WTC11 (cell line): ENCODE measurements around the gene SCD5. TPM values are rescaled to one million over a fixed set of nuclear protein-coding genes. Genes with fewer than 3 reads are reported as not detected.

Source experiments
- ATAC-seq: fragments of 200-7000 bp; cut with Tn5 transposase; 2 replicates; pipeline ENCODE4 v1.10.0; 2021; ENCODE audit warnings: mild to moderate bottlenecking, moderate library complexity
- CTCF ChIA-PET: fragments of 300-600 bp; sonication (Branson Sonifier 250); formaldehyde crosslinking; loops from one replicate; lab custom pipeline; 2021; ENCODE audit warnings: antibody characterized with exemption; lab: Charles Lee
- POLR2A ChIA-PET: fragments of 350-600 bp; sonication (Branson Sonifier 250); formaldehyde crosslinking; loops from one replicate; lab custom pipeline; 2021; ENCODE audit warnings: antibody characterized with exemption; lab: Charles Lee
- DNase-seq: peaks from one replicate; pipeline ENCODE4 v3.0.0; 2021; ENCODE audit warnings: low spot score
- H3K27ac Mint-ChIP-seq: 2 replicates; pipeline ENCODE4 v1.8.0; 2021; ENCODE audit warnings: mixed read lengths
- H3K27me3 Mint-ChIP-seq: 2 replicates; pipeline ENCODE4 v1.8.0; 2021; ENCODE audit warnings: low read depth, mild to moderate bottlenecking, moderate library complexity, mixed read lengths
- H3K36me3 Mint-ChIP-seq: 2 replicates; pipeline ENCODE4 v1.8.0; 2021; ENCODE audit warnings: mixed read lengths
- H3K4me1 Mint-ChIP-seq: 2 replicates; pipeline ENCODE4 v1.8.0; 2022; ENCODE audit warnings: mixed read lengths
- H3K4me3 Mint-ChIP-seq: 2 replicates; pipeline ENCODE4 v1.8.0; 2021; ENCODE audit warnings: mild to moderate bottlenecking, moderate library complexity, mixed read lengths
- H3K9me3 Mint-ChIP-seq: 2 replicates; pipeline ENCODE4 v1.8.0; 2021; ENCODE audit warnings: mixed read lengths
- ARID4B ChIP-seq: sonication (generic); formaldehyde crosslinking; IDR thresholded peaks from 2 replicates; pipeline ENCODE4 v1.8.0; 2023; ENCODE audit warnings: missing genetic modification reagents, mild to moderate bottlenecking, borderline replicate concordance
- ATF6 ChIP-seq: sonication (generic); formaldehyde crosslinking; IDR thresholded peaks from 2 replicates; pipeline ENCODE4 v1.8.1; 2023; ENCODE audit warnings: mild to moderate bottlenecking, missing genetic modification reagents
- CDX4 ChIP-seq: fragments of 250-450 bp; sonication (Bioruptor Pico); IDR thresholded peaks from 2 replicates; pipeline ENCODE4 v1.9.0; 2021; ENCODE audit warnings: moderate library complexity, mild to moderate bottlenecking, inconsistent platforms, borderline replicate concordance
- E2F1 ChIP-seq: sonication (generic); formaldehyde crosslinking; IDR thresholded peaks from 2 replicates; pipeline ENCODE4 v1.8.0; 2022; ENCODE audit warnings: mild to moderate bottlenecking, missing genetic modification reagents
- E2F5 ChIP-seq: sonication (generic); formaldehyde crosslinking; IDR thresholded peaks from 2 replicates; pipeline ENCODE4 v1.8.1; 2022; ENCODE audit warnings: mild to moderate bottlenecking, moderate library complexity, missing genetic modification reagents
- EMX1 ChIP-seq: fragments of 250-450 bp; sonication (Bioruptor Pico); IDR thresholded peaks from 2 replicates; pipeline ENCODE4 v1.8.0; 2021; ENCODE audit warnings: mild to moderate bottlenecking
- ETV6 ChIP-seq: sonication (generic); formaldehyde crosslinking; IDR thresholded peaks from 2 replicates; pipeline ENCODE4 v1.8.1; 2022; ENCODE audit warnings: mild to moderate bottlenecking, missing genetic modification reagents
- FOXP1 ChIP-seq: sonication (generic); formaldehyde crosslinking; IDR thresholded peaks from 2 replicates; pipeline ENCODE4 v1.8.0; 2022; ENCODE audit warnings: missing genetic modification reagents, mild to moderate bottlenecking, moderate library complexity, borderline replicate concordance
- GABPB1 ChIP-seq: sonication (generic); formaldehyde crosslinking; IDR thresholded peaks from 2 replicates; pipeline ENCODE4 v1.8.1; 2023; ENCODE audit warnings: mild to moderate bottlenecking, missing genetic modification reagents
- IRF1 ChIP-seq: sonication (generic); formaldehyde crosslinking; IDR thresholded peaks from 2 replicates; pipeline ENCODE4 v1.8.0; 2023; ENCODE audit warnings: missing genetic modification reagents
- MYBL2 ChIP-seq: sonication (generic); formaldehyde crosslinking; IDR thresholded peaks from 2 replicates; pipeline ENCODE4 v1.8.1; 2023; ENCODE audit warnings: mild to moderate bottlenecking, moderate library complexity, missing genetic modification reagents
- PREB ChIP-seq: sonication (generic); formaldehyde crosslinking; IDR thresholded peaks from 2 replicates; pipeline ENCODE4 v1.8.1; 2022; ENCODE audit warnings: mild to moderate bottlenecking, missing genetic modification reagents, moderate library complexity, borderline replicate concordance
- USF2 ChIP-seq: sonication (generic); formaldehyde crosslinking; IDR thresholded peaks from 2 replicates; pipeline ENCODE4 v1.8.1; 2023; ENCODE audit warnings: mild to moderate bottlenecking, missing genetic modification reagents, moderate library complexity
- ZBTB21 ChIP-seq: sonication (generic); formaldehyde crosslinking; IDR thresholded peaks from 2 replicates; pipeline ENCODE4 v1.8.1; 2023; ENCODE audit warnings: mild to moderate bottlenecking, missing genetic modification reagents, borderline replicate concordance
- ZBTB43 ChIP-seq: sonication (generic); formaldehyde crosslinking; IDR thresholded peaks from 2 replicates; pipeline ENCODE4 v1.8.1; 2023; ENCODE audit warnings: mild to moderate bottlenecking, missing genetic modification reagents
- ZNF121 ChIP-seq: sonication (generic); formaldehyde crosslinking; IDR thresholded peaks from 2 replicates; pipeline ENCODE4 v1.8.0; 2023; ENCODE audit warnings: missing genetic modification reagents
- ZNF263 ChIP-seq: sonication (generic); formaldehyde crosslinking; IDR thresholded peaks from 2 replicates; pipeline ENCODE4 v1.8.1; 2022; ENCODE audit warnings: low read depth, mild to moderate bottlenecking, moderate library complexity, missing genetic modification reagents
- ZNF317 ChIP-seq: sonication (generic); formaldehyde crosslinking; IDR thresholded peaks from 2 replicates; pipeline ENCODE4 v1.8.1; 2023; ENCODE audit warnings: low read depth, mild to moderate bottlenecking, moderate library complexity, missing genetic modification reagents, borderline replicate concordance
- ZNF425 ChIP-seq: fragments of 250-450 bp; sonication (Bioruptor Pico); conservative IDR thresholded peaks from 2 replicates; pipeline ENCODE4 v1.9.0; 2021; ENCODE audit warnings: mild to moderate bottlenecking
- total RNA-seq: library from RNA; stranded (reverse); gene quantifications from 3 replicates; pipeline ENCODE4 v1.2.3, GENCODE V29; 2021

The SCD5 gene
- total RNA-seq, 1 experiment from 2014 or later = 6.3 TPM

- Mint-ChIP-seq H3K4me1 (peaks cover 39% of the 10 kb centered on the region), H3K27me3 (no peaks in the 10 kb centered on the region), H3K4me3 (no peak overlapping the region), H3K36me3 (no peaks in the 10 kb centered on the region), H3K27ac (no peak overlapping the region), H3K9me3 (no peaks in the 10 kb centered on the region)
- ChIA-PET POLR2A (no interaction called here), CTCF (interaction anchor here (0.8 to 1.1 kb wide), 3 partner anchors 144 to 148 kb away, joined by 3 to 5 read pairs (median 3); no protein-coding TSS in a partner anchor)
- DNase-seq (no peak), ATAC-seq (no peak)
- no peak for TF ChIP-seq USF2 (CRISPR knock-in tag)
- no peak for TF ChIP-seq ARID4B (CRISPR knock-in tag)
- no peak for TF ChIP-seq ZNF121 (CRISPR knock-in tag)
- TF ChIP-seq ETV6 (CRISPR knock-in tag) = no peak
- no peak for TF ChIP-seq MYBL2 (CRISPR knock-in tag)
- no peak for TF ChIP-seq ATF6
- no peak for TF ChIP-seq ZBTB21 (CRISPR knock-in tag)
- TF ChIP-seq IRF1 (CRISPR knock-in tag) = no peak
- no peak for TF ChIP-seq FOXP1 (CRISPR knock-in tag)
- no peak for TF ChIP-seq EMX1
- TF ChIP-seq E2F5 (CRISPR knock-in tag) = no peak
- TF ChIP-seq ZNF263 (CRISPR knock-in tag) = no peak
- no peak for TF ChIP-seq ZBTB43 (CRISPR knock-in tag)
- no peak for TF ChIP-seq GABPB1 (CRISPR knock-in tag)
- TF ChIP-seq ZNF317 (CRISPR knock-in tag) = no peak
Observed at GRCh38 chr4:82594456-82594855, 204.1 kb downstream of the SCD5 start.

- ChIA-PET POLR2A (no interaction called here), CTCF (interaction anchor here (0.9 to 1.1 kb wide), 3 partner anchors 131 to 149 kb away, joined by 3 to 5 read pairs (median 3); no protein-coding TSS in a partner anchor)
- Mint-ChIP-seq H3K9me3 (no peaks in the 10 kb centered on the region), H3K36me3 (no peaks in the 10 kb centered on the region), H3K4me3 (no peak overlapping the region), H3K27me3 (no peaks in the 10 kb centered on the region), H3K4me1 (peaks cover 40% of the 10 kb centered on the region), H3K27ac (no peak overlapping the region)
- no peak for DNase-seq
- no peak for ATAC-seq
- TF ChIP-seq PREB (CRISPR knock-in tag) (no peak), CDX4 (no peak), ZNF425 (CRISPR knock-in tag) (no peak), E2F1 (no peak)
Observed at GRCh38 chr4:82593411-82593810, 205.2 kb downstream of the SCD5 start.
